ENCODE measurements around the gene KATNAL1. TPM values are rescaled to one million over a fixed set of nuclear protein-coding genes. Genes with fewer than 3 reads are reported as not detected.

Gene KATNAL1
- total RNA-seq, 1 donor from 2014 or later, result 36.2 TPM

DNA sequence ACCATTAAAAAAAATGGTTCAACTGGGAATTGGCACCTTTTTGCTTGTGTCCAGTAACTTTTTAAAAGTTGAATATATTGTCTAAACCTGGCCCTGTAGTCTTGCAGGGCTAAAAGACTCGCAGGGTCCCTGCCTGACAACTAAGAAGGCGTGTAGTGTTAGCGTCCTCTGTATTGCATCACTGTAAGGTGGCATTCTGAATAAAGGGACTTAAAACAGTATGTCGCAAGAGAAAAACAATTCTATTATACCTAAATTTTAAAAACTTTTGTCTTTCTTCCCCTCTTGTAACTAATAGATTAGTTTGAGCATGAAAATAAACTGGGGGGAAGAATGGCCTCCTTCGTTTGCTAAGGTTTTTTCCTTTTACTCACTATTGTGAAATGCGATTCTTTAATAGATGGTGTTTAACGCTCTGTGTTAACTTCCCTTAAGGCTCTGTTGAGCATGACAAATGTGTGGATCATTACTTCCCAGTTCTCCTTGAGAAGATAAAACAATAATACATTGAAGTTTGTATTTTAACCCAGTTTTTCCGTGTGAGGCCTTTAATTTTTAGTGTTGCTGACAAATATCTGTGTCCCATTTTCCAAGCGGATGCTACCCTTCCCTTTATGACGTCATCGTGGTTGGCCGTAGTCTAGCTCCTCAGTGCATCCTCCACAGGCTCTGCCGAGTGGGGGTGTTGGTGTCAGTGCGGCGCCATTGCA lies 134.6 kb downstream of the KATNAL1 start:
- TF ChIP-seq, protein P1, sequence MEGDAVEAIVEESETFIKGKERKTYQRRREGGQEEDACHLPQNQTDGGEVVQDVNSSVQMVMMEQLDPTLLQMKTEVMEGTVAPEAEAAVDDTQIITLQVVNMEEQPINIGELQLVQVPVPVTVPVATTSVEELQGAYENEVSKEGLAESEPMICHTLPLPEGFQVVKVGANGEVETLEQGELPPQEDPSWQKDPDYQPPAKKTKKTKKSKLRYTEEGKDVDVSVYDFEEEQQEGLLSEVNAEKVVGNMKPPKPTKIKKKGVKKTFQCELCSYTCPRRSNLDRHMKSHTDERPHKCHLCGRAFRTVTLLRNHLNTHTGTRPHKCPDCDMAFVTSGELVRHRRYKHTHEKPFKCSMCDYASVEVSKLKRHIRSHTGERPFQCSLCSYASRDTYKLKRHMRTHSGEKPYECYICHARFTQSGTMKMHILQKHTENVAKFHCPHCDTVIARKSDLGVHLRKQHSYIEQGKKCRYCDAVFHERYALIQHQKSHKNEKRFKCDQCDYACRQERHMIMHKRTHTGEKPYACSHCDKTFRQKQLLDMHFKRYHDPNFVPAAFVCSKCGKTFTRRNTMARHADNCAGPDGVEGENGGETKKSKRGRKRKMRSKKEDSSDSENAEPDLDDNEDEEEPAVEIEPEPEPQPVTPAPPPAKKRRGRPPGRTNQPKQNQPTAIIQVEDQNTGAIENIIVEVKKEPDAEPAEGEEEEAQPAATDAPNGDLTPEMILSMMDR (IDR thresholded peaks at IDR 0.05), result no peak
- peaks cover 2% of the 10 kb centered on the region for H3K27me3 Mint-ChIP-seq (ENCODE audit: low read depth)
- no peak overlapping the region for H3K27ac Mint-ChIP-seq (ENCODE audit: unreplicated experiment)
- H3K4me1 Mint-ChIP-seq (ENCODE audit: low read depth), result no peaks in the 10 kb centered on the region
- H3K9me3 Mint-ChIP-seq (ENCODE audit: low read depth), result no peaks in the 10 kb centered on the region
- H3K36me3 Mint-ChIP-seq (ENCODE audit: low read depth), result no peaks in the 10 kb centered on the region
- no peak for DNase-seq (ENCODE audit: low spot score)
- no peak overlapping the region for H3K4me3 Mint-ChIP-seq (ENCODE audit: unreplicated experiment)

DNA sequence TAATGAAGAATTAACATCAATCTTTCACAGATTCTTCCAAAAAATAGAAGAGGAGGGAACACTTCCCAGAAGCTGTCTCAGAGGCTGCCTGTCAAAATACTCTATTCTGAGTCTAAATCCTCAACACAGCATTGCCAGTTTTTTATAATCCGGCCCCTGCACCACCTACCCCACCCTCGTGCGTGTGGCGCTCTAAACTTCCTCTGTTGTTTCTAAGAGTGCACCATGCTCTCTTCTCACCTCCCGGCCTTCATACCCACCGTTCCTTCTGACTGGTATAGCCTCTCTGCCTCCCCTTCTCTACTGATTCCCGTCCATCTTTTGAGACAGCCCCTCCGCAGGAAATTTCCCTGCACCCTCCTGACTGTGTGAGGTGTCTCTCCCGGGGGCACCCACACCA lies 136.8 kb downstream of the KATNAL1 start:
- Mint-ChIP-seq H3K27ac (ENCODE audit: unreplicated experiment) (no peak overlapping the region), H3K36me3 (ENCODE audit: low read depth) (no peaks in the 10 kb centered on the region)

DNA sequence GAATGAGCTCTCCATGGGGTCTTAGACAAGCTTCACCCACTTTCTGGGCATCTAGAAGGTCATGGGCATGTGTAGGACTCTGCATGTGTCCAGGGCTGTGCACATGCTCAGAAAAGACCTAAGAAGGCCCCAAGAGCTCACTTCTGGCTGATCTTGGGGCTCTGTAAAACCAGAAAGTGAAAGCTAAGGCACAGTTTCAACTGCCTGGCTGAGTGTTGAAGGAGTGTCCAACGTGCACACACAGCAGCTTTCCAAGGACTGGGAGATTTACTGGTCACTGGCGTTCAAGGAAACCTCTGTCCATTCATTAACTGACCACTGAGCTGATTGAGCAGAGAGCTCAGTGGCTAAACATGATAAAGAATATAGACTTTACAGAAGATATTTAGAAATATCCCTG lies 137.9 kb downstream of the KATNAL1 start:
- Mint-ChIP-seq H3K4me1 (ENCODE audit: low read depth) (no peaks in the 10 kb centered on the region), H3K36me3 (ENCODE audit: low read depth) (no peaks in the 10 kb centered on the region), H3K4me3 (ENCODE audit: unreplicated experiment) (no peak overlapping the region), H3K27ac (ENCODE audit: unreplicated experiment) (no peak overlapping the region), H3K9me3 (ENCODE audit: low read depth) (no peaks in the 10 kb centered on the region), H3K27me3 (ENCODE audit: low read depth) (peaks cover 21% of the 10 kb centered on the region)
- TF ChIP-seq, protein P1 (IDR thresholded peaks at IDR 0.05), result no peak
- DNase-seq (ENCODE audit: low spot score), result no peak

More for the DNA sequence above, 136.8 kb downstream of the KATNAL1 start:
- Mint-ChIP-seq H3K9me3 (ENCODE audit: low read depth) (no peaks in the 10 kb centered on the region), H3K4me1 (ENCODE audit: low read depth) (no peaks in the 10 kb centered on the region), H3K27me3 (ENCODE audit: low read depth) (peaks cover 14% of the 10 kb centered on the region), H3K4me3 (ENCODE audit: unreplicated experiment) (no peak overlapping the region)
- DNase-seq (ENCODE audit: low spot score), result no peak
- TF ChIP-seq, protein P1 (IDR thresholded peaks at IDR 0.05), result no peak

DNA sequence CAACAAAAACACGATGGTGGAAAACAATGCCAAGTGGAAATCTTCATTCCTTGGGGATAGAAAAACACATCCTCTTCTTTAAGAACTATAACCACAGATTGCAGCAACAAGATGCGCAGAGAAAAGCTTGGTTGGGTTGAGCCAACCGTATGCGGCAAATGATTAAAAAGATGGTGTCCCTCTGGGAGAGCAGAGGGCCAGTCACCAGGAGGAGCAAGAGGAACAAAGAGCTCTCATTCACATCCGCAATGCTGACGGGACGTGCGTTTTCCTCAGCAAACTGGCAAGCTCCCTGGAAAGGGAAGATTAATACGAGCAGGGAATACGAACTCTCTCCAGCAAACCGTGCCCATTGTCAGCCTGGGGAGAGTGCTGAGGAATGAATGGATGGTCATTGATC lies 141.6 kb downstream of the KATNAL1 start:
- H3K27me3 Mint-ChIP-seq (ENCODE audit: low read depth), result peaks cover 27% of the 10 kb centered on the region
- peaks cover 1% of the 10 kb centered on the region for H3K36me3 Mint-ChIP-seq (ENCODE audit: low read depth)
- DNase-seq (ENCODE audit: low spot score), result no peak
- TF ChIP-seq, protein P1 (IDR thresholded peaks at IDR 0.05), result peak; percentile 49
- no peaks in the 10 kb centered on the region for H3K9me3 Mint-ChIP-seq (ENCODE audit: low read depth)
- no peak overlapping the region for H3K4me3 Mint-ChIP-seq (ENCODE audit: unreplicated experiment)
- no peaks in the 10 kb centered on the region for H3K4me1 Mint-ChIP-seq (ENCODE audit: low read depth)
- no peak overlapping the region for H3K27ac Mint-ChIP-seq (ENCODE audit: unreplicated experiment)

DNA sequence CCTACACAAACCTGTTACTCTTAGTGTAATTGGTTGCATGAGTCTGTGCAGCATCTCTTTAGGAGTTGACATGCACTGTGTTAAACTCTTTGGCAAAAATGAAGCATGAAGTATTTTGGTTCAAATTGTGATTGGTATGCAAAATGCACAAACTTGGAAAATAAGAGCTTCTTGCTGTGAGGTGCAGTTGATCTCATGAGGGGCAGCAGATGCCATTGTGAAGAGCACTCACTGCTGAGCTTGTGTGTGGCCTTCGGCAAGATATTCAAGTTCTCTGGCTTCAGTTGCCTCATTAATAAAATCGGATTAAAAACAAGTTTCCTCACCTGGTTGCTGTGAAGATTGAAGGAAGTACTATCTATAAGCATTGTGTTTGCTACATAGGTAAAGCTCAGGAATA lies 142.3 kb downstream of the KATNAL1 start:
- DNase-seq (ENCODE audit: low spot score), result no peak
- Mint-ChIP-seq H3K27me3 (ENCODE audit: low read depth) (peaks cover 27% of the 10 kb centered on the region), H3K4me1 (ENCODE audit: low read depth) (no peaks in the 10 kb centered on the region), H3K4me3 (ENCODE audit: unreplicated experiment) (no peak overlapping the region), H3K36me3 (ENCODE audit: low read depth) (peaks cover 1% of the 10 kb centered on the region), H3K9me3 (ENCODE audit: low read depth) (no peaks in the 10 kb centered on the region), H3K27ac (ENCODE audit: unreplicated experiment) (no peak overlapping the region)
- TF ChIP-seq, protein P1 (IDR thresholded peaks at IDR 0.05), result no peak
